Astrocyte of the spinal cord (primary cell): ENCODE measurements around the gene ASPHD1.

ENCODE experiments used
- DNase-seq: peaks from one replicate; pipeline ENCODE4 v3.0.0; 2011; ENCODE audit warnings: low read depth, low spot score
- H3K4me3 ChIP-seq: 2 replicates; pipeline ENCODE4 v1.5.1; 2011; ENCODE audit warnings: low read depth, mild to moderate bottlenecking, low read length, moderate library complexity
- CTCF ChIP-seq: IDR thresholded peaks from 2 replicates; pipeline ENCODE4 v1.5.1; 2012; ENCODE audit warnings: low read depth, mild to moderate bottlenecking, low read length, inconsistent platforms
- in situ Hi-C: cut with HindIII; loops from 2 replicates; pipeline ENCODE4 v1.10.0; 2017; ENCODE audit warnings: low sequenced_read_pairs

ASPHD1 gene

GRCh38 chr16:29900102-29900887 lies at the start of gene ASPHD1:
ASPHD1 (plus strand) TSS chr16:29900488; CDS start chr16:29900972, 484 bp downstream.
- peak within 1 kb of the TSS; percentile 60 for H3K4me3 ChIP-seq
- DNase-seq: peak; percentile 62
- TF ChIP-seq CTCF: no peak
- in situ Hi-C loops: no loop called here

- no peak for TF ChIP-seq CTCF
- in situ Hi-C loops: no loop called here
- no peak overlapping the region for H3K4me3 ChIP-seq
- DNase-seq: no peak
Observed at GRCh38 chr16:29850998-29851397, 49.3 kb upstream of the ASPHD1 start.

GRCh38 chr16:29852654-29853053 lies 47.6 kb upstream of the ASPHD1 start:
- in situ Hi-C loops: no loop called here
- DNase-seq: no peak
- no peak overlapping the region for H3K4me3 ChIP-seq
- TF ChIP-seq CTCF: no peak

- DNase-seq: no peak
- in situ Hi-C loops: no loop called here
- no peak for TF ChIP-seq CTCF
Observed at GRCh38 chr16:29854520-29855100, 45.7 kb upstream of the ASPHD1 start.

GRCh38 chr16:29857133-29857760 lies 43.0 kb upstream of the ASPHD1 start:
- peak; percentile 75 for DNase-seq
- in situ Hi-C loops: no loop called here
- no peak overlapping the region for H3K4me3 ChIP-seq

More at GRCh38 chr16:29854520-29855100, 45.7 kb upstream of the ASPHD1 start:
- no peak overlapping the region for H3K4me3 ChIP-seq

More at GRCh38 chr16:29857133-29857760, 43.0 kb upstream of the ASPHD1 start:
- no peak for TF ChIP-seq CTCF
